RCC 7860 (cell line): Measurements from ENCODE around the gene FBP2.
A peak's percentile ranks its signal among the peaks of the same experiment; 100 is the strongest.

Source experiments
- DNase-seq: peaks from one replicate; pipeline ENCODE4 v3.0.0-alpha.2; 2015; ENCODE audit warnings: low spot score
- FAIRE-seq: peaks from 2 replicates; lab custom pipeline; 2012; peaks lifted over from hg19 to GRCh38; lab: Jason Lieb, UNC

FBP2 gene

DNA sequence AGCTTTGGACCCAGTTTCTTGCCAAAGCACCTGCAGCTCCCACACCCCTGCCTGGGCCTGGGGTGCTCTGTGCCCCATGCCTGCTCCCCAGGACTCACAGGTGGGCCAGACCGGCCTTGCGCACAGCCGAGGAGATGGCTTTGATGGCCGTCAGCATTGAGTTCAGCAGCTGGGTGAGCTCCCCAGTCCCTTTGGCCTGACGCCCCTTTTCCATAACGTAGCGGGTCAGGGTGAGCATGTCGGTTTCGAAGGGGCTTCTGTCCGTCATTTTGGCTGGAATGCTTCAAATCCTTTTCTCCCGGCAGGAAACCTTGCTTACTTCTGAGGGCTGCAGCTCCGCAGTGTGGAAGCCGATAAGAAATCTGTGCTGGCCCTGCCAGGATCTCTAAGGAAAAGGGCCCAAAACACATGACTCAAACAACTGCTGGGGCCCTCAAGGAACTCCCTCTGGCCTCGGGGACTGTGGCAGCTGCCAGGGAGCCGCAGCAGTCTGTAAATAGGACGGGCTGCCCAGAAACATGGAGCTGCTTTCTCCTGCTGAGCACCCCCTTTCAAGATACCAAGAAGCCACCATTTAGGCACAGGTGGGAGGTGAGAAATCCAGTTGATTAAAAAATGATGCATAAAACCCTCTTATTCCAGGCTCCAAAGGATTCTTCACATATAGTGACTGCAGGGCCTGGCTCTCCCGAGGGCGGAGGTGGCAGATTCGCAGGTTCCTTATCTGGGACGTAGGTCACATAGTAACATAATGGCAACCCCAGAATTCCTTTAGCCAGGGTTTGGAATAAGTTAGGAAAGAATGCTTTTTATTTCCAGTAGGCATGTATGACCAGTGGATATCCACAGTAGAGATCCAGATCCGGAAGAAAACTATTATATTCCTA is at the start of gene FBP2:
Gene FBP2 (minus strand): TSS at position 366 of the 887 bp plus-strand sequence. CDS start 98 bp downstream, at position 268.
- FAIRE-seq: no peak

GRCh38 chr9:94643176-94643575 is 49.6 kb upstream of the FBP2 start:
- no peak for FAIRE-seq
- no peak for DNase-seq

More for the DNA sequence above, at the start of gene FBP2:
- no peak for DNase-seq

DNA sequence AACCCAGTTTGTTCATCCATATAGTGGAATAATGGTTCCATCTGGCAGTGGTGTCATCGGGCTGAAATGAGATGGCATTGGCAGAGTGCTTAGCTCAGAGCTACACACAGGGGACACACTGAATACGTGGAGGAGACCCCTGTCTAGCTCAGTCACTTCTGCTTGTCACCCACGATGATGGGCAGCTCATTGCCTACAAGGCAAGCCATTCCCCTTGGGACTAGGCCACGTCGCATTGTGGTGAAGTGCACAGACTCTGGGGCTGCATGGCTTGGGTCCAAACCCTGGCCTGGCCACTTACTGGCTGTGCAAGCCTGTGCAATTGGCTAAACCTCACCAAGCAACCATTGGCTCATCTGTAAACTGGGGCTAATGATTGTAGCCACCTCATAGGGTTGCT is 48.9 kb upstream of the FBP2 start:
- no peak for FAIRE-seq
- DNase-seq: no peak

GRCh38 chr9:94639999-94640376 is 46.4 kb upstream of the FBP2 start:
- FAIRE-seq (no peak), DNase-seq (no peak)

DNA sequence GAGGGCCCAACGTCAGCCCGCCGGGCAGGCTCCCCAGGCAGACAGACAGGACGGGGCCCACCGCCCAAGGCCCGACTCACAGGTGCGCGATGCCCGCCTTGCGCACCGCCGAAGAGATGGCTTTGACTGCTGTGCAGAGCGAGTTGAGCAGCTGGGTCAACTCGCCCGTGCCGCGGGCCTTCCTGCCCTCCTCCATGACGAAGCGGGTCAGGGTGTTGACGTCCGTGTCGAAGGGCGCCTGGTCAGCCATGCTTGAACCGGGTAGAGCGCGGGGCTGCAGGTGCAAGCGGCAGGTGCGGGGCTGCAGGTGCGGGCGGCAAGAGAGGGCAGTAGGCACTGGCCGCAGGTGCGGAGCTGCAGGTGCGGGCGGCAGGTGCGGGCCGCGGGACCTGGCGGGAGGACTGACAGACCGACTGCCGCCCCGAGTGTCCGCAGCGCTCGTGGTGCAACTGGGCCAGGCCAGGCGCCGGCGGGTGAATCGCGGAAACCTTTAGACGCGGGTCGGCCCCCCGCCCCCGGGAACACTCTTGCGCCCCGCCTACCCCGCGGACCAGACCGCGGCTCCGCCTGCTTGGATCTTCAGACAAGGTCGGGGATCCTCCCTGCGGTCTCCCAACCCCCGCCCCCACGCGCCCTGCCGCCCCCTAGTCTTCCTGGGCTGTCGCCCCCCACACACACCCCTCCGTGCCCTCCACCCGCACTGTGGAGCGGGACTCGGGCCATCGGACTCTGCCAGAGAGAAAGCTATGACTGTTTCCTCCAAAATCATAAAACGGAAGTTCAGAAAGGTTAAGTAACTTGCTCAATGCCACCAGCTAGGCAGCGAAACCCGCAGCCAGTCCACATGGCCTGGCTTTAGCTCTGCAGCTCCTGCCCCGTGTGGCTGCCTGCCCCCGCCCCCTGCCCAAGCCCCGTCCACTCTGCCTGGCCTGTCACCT is 45.7 kb upstream of the FBP2 start, which contains the start of gene FBP1:
Gene FBP1 (minus strand): TSS at position 458 of the 938 bp plus-strand sequence. CDS start 208 bp downstream, at position 250.
- no peak for DNase-seq
- no peak for FAIRE-seq

GRCh38 chr9:94638335-94639060 is 44.9 kb upstream of the FBP2 start:
- FAIRE-seq (no peak), DNase-seq (no peak)

- no peak for FAIRE-seq
- no peak for DNase-seq
These were observed 39.1 kb upstream of the FBP2 start for GRCh38 chr9:94632737-94633136.

DNA sequence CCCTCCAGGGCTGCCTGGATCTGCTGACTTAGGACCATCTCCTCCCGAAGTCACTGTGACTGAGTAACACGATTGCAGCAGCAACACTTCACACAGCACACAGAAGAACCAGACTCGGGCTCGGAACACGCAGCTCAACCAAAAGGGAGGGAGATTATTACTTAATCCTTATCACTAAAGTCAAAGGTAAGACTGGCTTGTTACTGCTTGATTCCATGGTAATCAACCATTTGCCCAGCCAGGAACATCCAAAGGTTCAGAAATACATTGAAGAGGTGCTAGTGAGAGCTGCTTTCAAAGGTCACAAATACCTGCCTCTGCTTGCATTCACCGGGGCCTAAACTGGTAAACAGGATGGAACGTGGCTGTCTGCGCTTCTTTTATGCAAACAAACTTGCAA is 38.0 kb upstream of the FBP2 start:
- FAIRE-seq: no peak
- DNase-seq: no peak

GRCh38 chr9:94630833-94631232 is 37.2 kb upstream of the FBP2 start:
- DNase-seq: no peak
- FAIRE-seq: no peak

GRCh38 chr9:94630281-94630680 is 36.7 kb upstream of the FBP2 start:
- FAIRE-seq: no peak
- DNase-seq: no peak

DNA sequence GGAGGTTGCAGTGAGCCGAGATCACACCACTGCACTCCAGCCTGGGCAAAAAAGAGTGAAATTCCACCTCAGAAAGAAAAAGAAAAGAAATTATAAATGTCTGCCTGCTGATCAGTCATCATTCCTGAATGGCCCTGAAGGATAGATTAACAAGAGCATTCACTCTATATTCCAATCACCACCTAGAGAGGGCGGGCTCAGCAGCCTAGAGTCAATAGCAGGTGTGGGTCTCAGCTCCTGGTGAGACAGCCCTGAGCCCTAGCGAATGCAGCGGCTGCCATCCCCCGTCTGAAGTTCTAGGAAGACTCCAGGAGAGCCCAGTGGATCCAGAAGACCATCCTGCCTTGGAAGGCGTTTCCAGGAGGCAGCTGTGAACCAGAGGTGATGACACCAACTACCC is 33.7 kb upstream of the FBP2 start:
- DNase-seq (no peak), FAIRE-seq (no peak)

DNA sequence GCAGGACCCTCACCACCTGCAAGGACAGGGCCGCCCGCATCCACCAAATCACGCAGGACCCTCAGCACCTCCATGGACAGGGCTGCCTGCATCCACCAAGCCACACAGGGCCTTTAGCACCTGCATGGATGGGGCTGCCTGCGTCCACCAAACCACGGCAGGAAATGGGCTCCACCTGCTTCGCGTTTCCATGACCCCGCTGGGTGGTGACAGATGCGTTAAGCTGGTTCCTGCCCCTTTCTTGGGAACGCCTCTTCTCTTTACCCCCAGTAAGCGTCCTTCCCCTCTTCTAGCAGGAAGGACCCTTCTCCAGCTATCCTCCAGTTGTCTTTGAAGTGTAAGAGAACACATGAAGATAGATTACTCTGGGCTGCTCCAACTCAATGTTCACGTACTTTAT is 32.2 kb upstream of the FBP2 start:
- no peak for FAIRE-seq
- no peak for DNase-seq

GRCh38 chr9:94624629-94625028 is 31.0 kb upstream of the FBP2 start:
- no peak for FAIRE-seq
- no peak for DNase-seq

DNA sequence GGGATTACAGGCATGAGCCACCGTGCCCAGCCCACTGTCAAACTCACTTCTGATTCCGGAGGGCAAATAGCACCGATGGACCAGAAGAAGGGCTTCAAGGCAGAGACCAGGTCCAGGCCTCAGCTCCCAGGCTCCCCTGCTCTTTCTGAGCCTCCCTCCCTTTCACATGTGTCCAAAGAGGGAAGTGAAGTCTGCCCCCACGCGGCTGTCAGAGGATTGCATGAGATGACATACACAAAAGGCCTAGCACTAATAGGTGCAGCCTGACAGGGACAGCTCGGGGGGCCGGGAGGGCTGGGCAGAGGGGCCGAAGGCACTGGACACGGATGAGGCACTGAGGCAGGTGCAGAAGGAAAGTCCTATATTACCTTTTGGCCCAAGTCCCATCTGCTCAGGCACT is 29.6 kb upstream of the FBP2 start:
- DNase-seq: peak; percentile 29
- no peak for FAIRE-seq

DNA sequence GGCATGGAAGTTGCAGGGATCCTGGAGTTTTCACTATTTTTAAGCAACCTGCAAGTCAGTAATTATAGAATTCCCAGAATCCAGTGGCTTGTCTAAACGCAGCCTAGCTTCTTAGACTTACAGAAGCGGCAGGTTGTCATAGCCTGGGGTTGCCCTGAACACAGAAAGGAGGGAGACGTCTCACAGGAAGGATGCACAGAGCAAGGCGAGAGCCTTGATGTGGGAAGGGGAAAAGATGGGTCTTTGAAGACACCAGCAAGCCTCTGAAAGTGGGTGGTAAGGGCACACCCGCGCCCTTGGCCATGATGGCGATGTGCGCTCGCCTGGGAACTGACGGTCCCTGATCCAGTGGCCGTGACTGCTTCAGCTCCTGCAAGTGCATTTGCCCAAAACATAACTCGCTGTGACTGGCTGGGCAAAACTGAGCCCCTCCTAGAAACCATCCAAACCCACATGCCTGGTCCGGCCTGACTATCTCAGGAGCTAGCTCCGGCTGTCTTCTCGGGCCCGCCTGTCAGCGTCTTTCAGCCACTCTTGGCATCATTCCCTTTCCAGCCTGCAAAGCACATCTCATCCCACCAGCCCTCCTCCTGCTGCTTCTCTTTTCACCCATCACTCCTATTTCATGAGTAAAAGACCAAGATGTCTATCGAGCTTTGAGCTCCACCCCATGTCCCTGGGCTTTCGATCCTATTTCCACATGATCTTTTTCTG is 28.6 kb upstream of the FBP2 start:
- FAIRE-seq (no peak), DNase-seq (no peak)

DNA sequence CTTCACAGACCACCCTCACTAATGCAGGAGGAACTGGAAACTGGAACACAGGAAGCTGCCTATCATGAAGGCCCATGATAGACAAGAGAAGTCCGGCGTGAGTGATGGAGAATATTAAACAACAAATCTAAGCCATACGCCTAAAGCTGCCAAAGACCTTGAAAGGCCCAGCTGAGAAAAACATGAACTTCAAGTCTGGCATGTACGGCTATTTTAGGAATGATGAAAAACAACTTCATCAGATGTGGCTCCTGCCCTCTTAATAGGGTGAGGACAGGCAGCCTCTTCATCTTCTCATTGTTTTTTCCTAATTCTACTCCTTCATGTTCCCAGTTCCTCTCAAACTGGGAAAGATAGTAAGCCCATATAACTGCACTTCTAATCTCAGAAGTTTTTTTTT is 25.4 kb upstream of the FBP2 start:
- FAIRE-seq (no peak), DNase-seq (no peak)

DNA sequence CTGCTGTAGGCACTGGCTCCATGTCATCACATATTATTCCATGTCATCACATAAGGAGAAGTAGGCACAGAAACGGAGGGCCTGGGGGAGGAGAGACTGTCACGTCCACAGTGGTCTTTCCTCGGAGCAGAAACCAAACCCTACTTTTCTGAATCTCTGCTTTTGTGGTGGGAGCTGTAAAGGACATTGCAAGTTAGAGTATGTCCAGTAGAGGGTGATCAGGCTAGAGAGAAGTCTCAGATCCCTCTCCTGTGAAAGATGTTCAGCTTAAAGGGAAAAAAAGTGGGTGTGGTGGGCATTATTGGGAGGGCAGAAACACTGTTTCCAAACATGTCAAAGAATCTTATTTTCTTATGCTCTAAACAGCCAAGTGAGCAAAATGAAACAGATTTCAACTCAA is 19.4 kb upstream of the FBP2 start:
- FAIRE-seq (no peak), DNase-seq (no peak)

GRCh38 chr9:94612071-94612470 is 18.4 kb upstream of the FBP2 start:
- DNase-seq (no peak), FAIRE-seq (no peak)

DNA sequence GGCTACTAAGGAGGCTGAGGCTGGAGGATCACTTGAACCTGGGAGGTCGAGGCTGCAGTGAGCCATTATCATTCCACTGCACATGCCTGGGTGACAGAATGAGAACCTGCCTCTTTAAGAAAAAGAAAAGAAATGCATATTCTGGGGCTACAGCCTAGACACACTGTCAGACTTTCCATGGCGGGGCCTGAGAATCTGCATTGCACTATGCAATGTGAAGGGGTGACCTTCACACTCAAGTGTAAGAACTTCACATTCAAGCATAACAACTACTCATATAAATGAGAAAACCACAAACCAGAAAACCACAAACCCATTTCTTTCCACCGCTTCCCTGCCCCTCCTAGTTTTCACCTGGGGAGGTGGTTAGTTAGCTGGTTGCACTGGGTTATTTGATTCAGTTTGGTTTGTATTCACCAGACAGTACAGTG is 18.0 kb upstream of the FBP2 start:
- no peak for FAIRE-seq
- DNase-seq: peak; percentile 16

GRCh38 chr9:94610181-94610606 is 16.6 kb upstream of the FBP2 start:
- DNase-seq (no peak), FAIRE-seq (no peak)

DNA sequence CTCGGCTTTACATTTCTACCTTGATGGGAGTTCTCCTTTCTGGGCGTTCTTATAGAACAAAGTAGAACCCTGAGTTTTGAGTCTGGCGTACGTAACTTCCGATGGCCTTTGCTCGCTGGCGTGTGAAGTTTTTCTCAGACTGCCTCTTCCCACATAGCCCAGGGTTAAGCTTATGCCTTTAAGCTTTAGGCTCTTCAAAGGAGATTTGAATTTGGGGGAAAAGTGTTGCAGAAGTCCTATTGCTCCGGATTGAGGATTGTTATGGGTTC is 13.7 kb upstream of the FBP2 start:
- FAIRE-seq (no peak), DNase-seq (no peak)
